H1 (cell line): ENCODE results near the gene FOXD2. TPM values are rescaled to one million over a fixed set of nuclear protein-coding genes. Genes with fewer than 3 reads are reported as not detected.
A peak's percentile ranks its signal among the peaks of the same experiment; 100 is the strongest.

Source experiments
- CTCF ChIA-PET: fragments of 300-600 bp; sonication (Branson Sonifier 250); formaldehyde crosslinking; loops from one replicate; lab custom pipeline; 2021; ENCODE audit not compliant: partially characterized antibody; lab: Charles Lee
- POLR2A ChIA-PET: fragments of 300-600 bp; sonication (Branson Sonifier 250); formaldehyde crosslinking; loops from one replicate; lab custom pipeline; 2021; ENCODE audit warnings: inconsistent platforms; ENCODE audit not compliant: partially characterized antibody; lab: Charles Lee
- DNase-seq, 2 experiments: peaks; one replicate each; pipeline versions ENCODE4 v3.0.0 to v3.0.0-alpha.2; 2010 to 2022; ENCODE audit warnings: low spot score in 2 of 2, low read depth in 1 of 2, mixed read lengths in 1 of 2
- FAIRE-seq: peaks from 2 replicates; lab custom pipeline; 2011; peaks lifted over from hg19 to GRCh38; lab: Jason Lieb, UNC
- H2AFZ ChIP-seq: 2 replicates; pipeline ENCODE4 v1.8.1; 2012; ENCODE audit warnings: low read length, inconsistent platforms
- H2AK5ac ChIP-seq: 2 replicates; pipeline ENCODE4 v1.6.1; 2013; ENCODE audit warnings: low read depth, low read length
- H2BK120ac ChIP-seq: replicated peaks from 2 replicates; pipeline ENCODE3; 2013; ENCODE audit warnings: low read depth, low read length, inconsistent platforms
- H2BK12ac ChIP-seq: 2 replicates; pipeline ENCODE4 v1.6.1; 2013; ENCODE audit warnings: low read depth, low read length
- H2BK15ac ChIP-seq: 2 replicates; pipeline ENCODE4 v1.6.1; 2013; ENCODE audit warnings: low read length
- H2BK20ac ChIP-seq: 2 replicates; pipeline ENCODE4 v1.6.1; 2013; ENCODE audit warnings: low read length
- H2BK5ac ChIP-seq: 2 replicates; pipeline ENCODE4 v1.6.1; 2013; ENCODE audit warnings: low read depth, low read length
- H3K14ac ChIP-seq: 2 replicates; pipeline ENCODE4 v1.6.1; 2013; ENCODE audit warnings: inconsistent platforms; ENCODE audit not compliant: insufficient read length
- H3K18ac ChIP-seq: 2 replicates; pipeline ENCODE4 v1.6.1; 2013; ENCODE audit warnings: low read length; ENCODE audit errors: extremely low read depth
- H3K23ac ChIP-seq: 2 replicates; pipeline ENCODE4 v1.6.1; 2013; ENCODE audit warnings: inconsistent platforms; ENCODE audit not compliant: insufficient read length
- H3K23me2 ChIP-seq: 2 replicates; pipeline ENCODE4 v1.6.1; 2013; ENCODE audit warnings: low read depth, low read length
- H3K27ac ChIP-seq: 2 replicates; pipeline ENCODE4 v1.6.1; 2011; ENCODE audit warnings: low read depth, low read length, inconsistent platforms
- H3K27me3 ChIP-seq, 4 experiments: replicated peaks in 1 of 4; 1 replicate in 1 of 4; 2 replicates in 3 of 4; pipeline versions ENCODE4 v1.6.1 to v1.8.1; 2011 to 2013; ENCODE audit warnings: low read length in 3 of 4, mild to moderate bottlenecking in 3 of 4, inconsistent platforms in 2 of 4, mixed read lengths in 2 of 4, moderate library complexity in 1 of 4; ENCODE audit not compliant: control insufficient read depth in 3 of 4, insufficient read depth in 3 of 4; ENCODE audit errors: extremely low read depth in 1 of 4
- H3K36me3 ChIP-seq, 4 experiments: 2 replicates each; pipeline versions ENCODE4 v1.6.1 to v1.8.1; 2011 to 2013; ENCODE audit warnings: mild to moderate bottlenecking in 4 of 4, low read length in 3 of 4, moderate library complexity in 2 of 4, control low read depth in 1 of 4, inconsistent platforms in 1 of 4; ENCODE audit not compliant: insufficient read depth in 4 of 4, control insufficient read depth in 2 of 4
- H3K4ac ChIP-seq: replicated peaks from 2 replicates; pipeline ENCODE3; 2013; ENCODE audit warnings: low read length, low read depth, mixed read lengths, inconsistent platforms; ENCODE audit not compliant: insufficient read length
- H3K4me1 ChIP-seq, 4 experiments: replicated peaks in 1 of 4; 1 replicate in 1 of 4; 2 replicates in 3 of 4; pipeline versions ENCODE4 v1.6.1 to v1.8.1; 2011 to 2013; ENCODE audit warnings: low read length in 3 of 4, inconsistent platforms in 2 of 4, mixed read lengths in 1 of 4; ENCODE audit not compliant: insufficient read depth in 4 of 4, control insufficient read depth in 3 of 4
- H3K4me2 ChIP-seq, 2 experiments: 2 replicates each; pipeline versions ENCODE4 v1.6.1 to v1.8.1; 2011 to 2013; ENCODE audit warnings: low read depth in 2 of 2, low read length in 2 of 2, control low read depth in 1 of 2, inconsistent platforms in 1 of 2, mild to moderate bottlenecking in 1 of 2; ENCODE audit not compliant: insufficient read depth in 1 of 2
- H3K4me3 ChIP-seq, 4 experiments: fragments of 200-600, 300-600 bp in 1 of 4; sonication (generic), shearing (Covaris generic), sonication (Bioruptor Twin) in 1 of 4; 2 replicates each; pipeline versions ENCODE4 v1.5.1 to v1.8.1; 2011 to 2016; ENCODE audit warnings: low read length in 4 of 4, low read depth in 3 of 4, control low read depth in 2 of 4, inconsistent platforms in 2 of 4, mild to moderate bottlenecking in 2 of 4, mixed read lengths in 1 of 4, moderate library complexity in 1 of 4; ENCODE audit not compliant: insufficient read depth in 2 of 4; ENCODE audit errors: extremely low read depth in 1 of 4
- H3K56ac ChIP-seq: replicated peaks from 2 replicates; pipeline ENCODE3; 2013; ENCODE audit warnings: low read depth, mild to moderate bottlenecking, mixed read lengths, low read length, inconsistent platforms; ENCODE audit not compliant: insufficient read length
- H3K79me1 ChIP-seq: 2 replicates; pipeline ENCODE4 v1.6.1; 2013; ENCODE audit warnings: low read depth, low read length, control low read depth
- H3K79me2 ChIP-seq, 2 experiments: 2 replicates each; pipeline versions ENCODE4 v1.6.1 to v1.8.1; 2012 to 2013; ENCODE audit warnings: low read length in 2 of 2, mild to moderate bottlenecking in 2 of 2, inconsistent platforms in 1 of 2; ENCODE audit not compliant: insufficient read depth in 2 of 2, control insufficient read depth in 1 of 2
- H3K9ac ChIP-seq, 4 experiments: replicated peaks in 1 of 4; 1 replicate in 1 of 4; 2 replicates in 3 of 4; pipeline versions ENCODE4 v1.6.1 to v1.8.1; 2011 to 2013; ENCODE audit warnings: low read depth in 3 of 4, low read length in 3 of 4, control low read depth in 2 of 4, mild to moderate bottlenecking in 2 of 4, moderate library complexity in 2 of 4, inconsistent platforms in 1 of 4; ENCODE audit errors: extremely low read depth in 1 of 4
- H3K9me3 ChIP-seq, 2 experiments: 2 replicates each; pipeline versions ENCODE4 v1.6.1 to v1.8.1; 2012 to 2013; ENCODE audit warnings: mild to moderate bottlenecking in 2 of 2, moderate library complexity in 2 of 2, control low read depth in 1 of 2, inconsistent platforms in 1 of 2, low read depth in 1 of 2, low read length in 1 of 2, mixed read lengths in 1 of 2; ENCODE audit not compliant: insufficient read depth in 2 of 2
- H4K20me1 ChIP-seq, 2 experiments: replicated peaks in 1 of 2; 2 replicates each; pipeline versions ENCODE3 to v1.8.1; 2011 to 2013; ENCODE audit warnings: inconsistent platforms in 2 of 2, low read length in 2 of 2, mild to moderate bottlenecking in 1 of 2; ENCODE audit not compliant: insufficient read depth in 2 of 2, control insufficient read depth in 1 of 2
- H4K5ac ChIP-seq: 2 replicates; pipeline ENCODE4 v1.6.1; 2013; ENCODE audit warnings: low read length, low read depth, mixed read lengths, inconsistent platforms; ENCODE audit not compliant: insufficient read length
- H4K8ac ChIP-seq: 2 replicates; pipeline ENCODE4 v1.8.0; 2013; ENCODE audit warnings: mild to moderate bottlenecking, moderate library complexity, low read length, inconsistent platforms; ENCODE audit not compliant: insufficient read depth; ENCODE audit errors: extremely low read depth
- H4K91ac ChIP-seq: replicated peaks from 2 replicates; pipeline ENCODE3; 2013; ENCODE audit warnings: low read length, mixed read lengths, inconsistent platforms; ENCODE audit not compliant: insufficient read length
- BACH1 ChIP-seq: IDR thresholded peaks from 2 replicates; pipeline ENCODE4 v1.6.1; 2012; ENCODE audit warnings: low read length, improper control_type of control experiment
- E2F6 ChIP-seq: IDR thresholded peaks from 2 replicates; pipeline ENCODE4 v1.6.1; 2012; ENCODE audit warnings: inconsistent platforms
- EZH2 ChIP-seq: fragments of 200-600 bp; sonication (generic); IDR thresholded peaks from 2 replicates; pipeline ENCODE4 v1.7.1; 2012; ENCODE audit warnings: low read depth, mild to moderate bottlenecking, moderate library complexity, low read length, inconsistent platforms; ENCODE audit not compliant: severe bottlenecking
- HDAC2 ChIP-seq, 2 experiments: fragments of 300-600 bp in 1 of 2; sonication (generic) in 1 of 2; IDR thresholded peaks; 2 replicates each; pipeline ENCODE4 v1.6.1; 2011 to 2012; ENCODE audit warnings: low read depth in 2 of 2, low read length in 2 of 2, mild to moderate bottlenecking in 2 of 2, moderate library complexity in 2 of 2, borderline replicate concordance in 1 of 2, inconsistent platforms in 1 of 2
- RNF2 ChIP-seq: fragments of 200-900, 300-1000 bp; sonication (generic); IDR thresholded peaks from 2 replicates; pipeline ENCODE4 v1.7.1; 2016; ENCODE audit warnings: borderline replicate concordance, low read depth, mild to moderate bottlenecking, antibody characterized with exemption, low read length; ENCODE audit not compliant: poor library complexity, severe bottlenecking; ENCODE audit errors: missing control alignments
- SUZ12 ChIP-seq: fragments of 200-600 bp; sonication (generic); IDR thresholded peaks from 2 replicates; pipeline ENCODE4 v1.6.1; 2012; ENCODE audit warnings: mild to moderate bottlenecking, inconsistent platforms, low read length, moderate library complexity, mixed read lengths
- TEAD4 ChIP-seq: IDR thresholded peaks from 2 replicates; pipeline ENCODE4 v1.6.1; 2012; ENCODE audit warnings: low read depth, low read length, inconsistent platforms, mixed read lengths
- ZNF274 ChIP-seq: IDR thresholded peaks from 2 replicates; pipeline ENCODE4 v1.7.0; 2012; ENCODE audit warnings: low read length, borderline replicate concordance; ENCODE audit errors: extremely low read depth
- WGBS, 2 experiments: shearing (Covaris generic) in 1 of 2; methylation state at CpG; one replicate each; pipeline versions ENCODE4 v1.1.6 to v1.1.7; 2013 to 2015; ENCODE audit warnings: low lambda C conversion rate in 2 of 2, mixed read lengths in 2 of 2, inconsistent platforms in 1 of 2, low coverage in 1 of 2, missing lambda C conversion rate in 1 of 2; ENCODE audit not compliant: insufficient replicate concordance in 2 of 2, insufficient coverage in 1 of 2, insufficient read length in 1 of 2; ENCODE audit errors: extremely low coverage in 1 of 2, missing lambda C conversion rate in 1 of 2; 5-methylcytosine and 5-hydroxymethylcytosine counted together
- polyA plus RNA-seq, 7 experiments: library from polyadenylated mRNA; depleted of rRNA in 3 of 7; stranded (reverse) in 5 of 7; unstranded in 2 of 7; fragments of >200 nt in 5 of 7; fragments of 200-250 nt in 2 of 7; gene quantifications; 1 replicate in 5 of 7; 2 replicates in 1 of 7; 4 replicates in 1 of 7; pipeline versions ENCODE4 v1.2.1 to v1.2.3, GENCODE V29; 2011 to 2013; ENCODE audit warnings: missing spikeins in 2 of 7, mixed read lengths in 2 of 7
- total RNA-seq: library from RNA; stranded (reverse); fragmentation: NEBNext Ultra II Directional; extraction: Animal tissue kit (Norgen Biotek cat#: 25700); gene quantifications from 2 replicates; pipeline ENCODE4 v1.2.1, GENCODE V29; 2021
- TF ChIP-seq, protein P1 (sequence below): IDR thresholded peaks from 2 replicates; pipeline ENCODE4 v1.6.1; 2012; ENCODE audit warnings: inconsistent platforms

FOXD2 gene
- total and polyA plus RNA-seq, 2 of the 8 experiments (the other 6 are each of a cell fraction or from before 2014, with no cell fraction given) = not detected

DNA sequence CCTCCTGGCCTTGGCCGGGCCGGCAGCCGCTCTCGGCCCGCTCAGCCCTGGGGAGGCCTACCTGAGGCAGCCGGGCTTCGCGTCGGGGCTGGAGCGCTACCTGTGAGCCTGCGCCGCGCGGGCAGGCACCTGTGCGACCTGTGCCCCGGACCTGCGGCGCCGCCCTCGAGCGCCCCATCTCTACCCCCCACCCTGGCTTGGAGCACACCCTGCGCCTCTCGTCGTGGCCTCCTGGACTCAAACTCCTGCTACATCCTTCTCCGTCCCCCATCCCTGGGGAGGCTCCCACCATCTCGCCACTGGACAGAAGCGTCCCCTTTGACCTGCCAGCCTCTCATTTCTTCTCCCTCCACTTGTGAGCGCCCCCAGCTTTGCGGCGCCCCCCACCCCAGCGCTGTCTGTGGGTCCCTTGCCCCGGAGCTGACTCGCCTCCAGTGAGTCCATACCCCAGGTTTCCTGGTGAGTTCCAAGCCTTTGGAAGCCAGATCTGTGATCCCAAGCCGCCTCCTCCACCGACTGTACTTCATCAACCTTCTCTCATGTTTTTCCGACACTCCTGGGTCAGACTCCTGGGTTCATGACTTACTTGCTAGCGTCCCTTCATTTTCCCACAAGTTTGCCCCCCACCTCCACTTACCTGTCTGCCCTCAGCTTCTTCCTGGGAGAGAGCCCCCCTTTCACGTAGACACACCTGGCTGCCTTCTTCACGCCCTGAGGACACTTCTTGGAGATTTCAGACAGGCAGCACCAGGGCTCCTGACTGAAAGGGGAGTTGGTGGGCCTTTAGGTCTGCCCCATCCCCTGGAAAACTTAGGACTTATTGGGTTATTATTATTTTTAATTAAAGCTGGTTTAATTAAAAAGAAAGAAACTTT lies 20.4 kb upstream of the FOXD2 start:
- no peak for DNase-seq
- ChIA-PET CTCF (interaction anchor here (0.5 to 11.5 kb wide), 8 partner anchors 8 to 683 kb away, joined by 3 to 140 read pairs (median 4); partner anchors contain the start of genes FOXD2 and STIL), POLR2A (no interaction called here)
- H3K36me3 ChIP-seq = peaks cover 0 to 8% (median 0%) of the 10 kb centered on the region in 4 experiments; a peak in 1 of 8 replicates
- no peak overlapping the region for H2BK120ac ChIP-seq
- no peak overlapping the region for H3K18ac ChIP-seq
- no peak overlapping the region for H3K4ac ChIP-seq
- H2AFZ ChIP-seq = no peak overlapping the region; the same call in 1 of the 2 replicates
- H3K9me3 ChIP-seq = no peaks in the 10 kb centered on the region
- H3K9ac ChIP-seq = no peak overlapping the region
- H3K79me2 ChIP-seq = no peaks in the 10 kb centered on the region
- H3K14ac ChIP-seq = no peak overlapping the region
- H2BK5ac ChIP-seq = no peak overlapping the region
- WGBS, 2 experiments = 22% methylated on average over 23 of the region's 39 CpGs; no CpG with 5 or more reads in 1 of the 2 experiments
- peaks cover 43 to 79% (median 73%) of the 10 kb centered on the region in 4 experiments for H3K27me3 ChIP-seq
- no peak overlapping the region for H3K23ac ChIP-seq
- no peak overlapping the region for H4K5ac ChIP-seq
- H3K79me1 ChIP-seq = no peaks in the 10 kb centered on the region
- FAIRE-seq = no peak
- H4K8ac ChIP-seq = peak overlapping the region; percentile 12; the same call in 1 of the 2 replicates
- no peak overlapping the region for H2AK5ac ChIP-seq
- no peak overlapping the region for H3K27ac ChIP-seq
- peaks cover 7% of the 10 kb centered on the region; the same call in 1 of the 2 replicates for H3K23me2 ChIP-seq
- H2BK20ac ChIP-seq = no peak overlapping the region
- no peak overlapping the region for H2BK15ac ChIP-seq
- H3K4me1 ChIP-seq = no peaks in the 10 kb centered on the region; a peak in 1 of 7 replicates
- no peak overlapping the region for H2BK12ac ChIP-seq
- H4K91ac ChIP-seq = no peak overlapping the region
- H4K20me1 ChIP-seq = peaks cover 4% of the 10 kb centered on the region in 2 experiments
- peak overlapping the region in 3 of 4 experiments; percentile 11 to 48 (median 32); a peak in 5 of 8 replicates for H3K4me3 ChIP-seq
- no peak overlapping the region for H3K56ac ChIP-seq
- peak overlapping the region; percentile 60 to 84 for H3K4me2 ChIP-seq
- TF ChIP-seq RNF2 (peak; percentile 52), TEAD4 (no peak), SUZ12 (peak; percentile 98), HDAC2 (IDR thresholded peaks at IDR 0.05; ENCODE audit: borderline replicate concordance in 1 of 2, low read depth in 2 of 2, low read length in 2 of 2) (no peak), BACH1 (no peak), ZNF274 (no peak), E2F6 (peak; percentile 27; the same call in 1 of the 2 replicates), EZH2 (peak; percentile 99)
- TF ChIP-seq, protein P1, sequence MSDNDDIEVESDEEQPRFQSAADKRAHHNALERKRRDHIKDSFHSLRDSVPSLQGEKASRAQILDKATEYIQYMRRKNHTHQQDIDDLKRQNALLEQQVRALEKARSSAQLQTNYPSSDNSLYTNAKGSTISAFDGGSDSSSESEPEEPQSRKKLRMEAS = 0 out of 2 replicates have a peak, but pooled peaks have one; percentile 44
